Mammary epithelial cell (primary cell): ENCODE results near the gene ACO1.

Experiments used
- CTCF ChIP-seq, 2 donors: IDR thresholded peaks in 1 of 2; conservative IDR thresholded peaks in 1 of 2; 2 replicates each; pipeline ENCODE4 v1.5.1; 2011 to 2012; ENCODE audit warnings: inconsistent platforms in 2 of 2, low read length in 2 of 2, mild to moderate bottlenecking in 2 of 2, control low read depth in 1 of 2, low read depth in 1 of 2; ENCODE audit not compliant: insufficient read depth in 1 of 2; ENCODE audit errors: extremely low read depth in 1 of 2
- EZH2 ChIP-seq: IDR thresholded peaks from 2 replicates; pipeline ENCODE4 v1.6.1; 2012; ENCODE audit warnings: low read length, inconsistent platforms, borderline replicate concordance

- TF ChIP-seq CTCF (conservative IDR thresholded peaks at IDR 0.05 in 1 of 2, IDR thresholded peaks at IDR 0.05 in 1 of 2; ENCODE audit: extremely low read depth in 1 of 2, insufficient read depth in 1 of 2, low read depth in 1 of 2, low read length in 2 of 2) (no peak), EZH2 (no peak)
These were observed 46.8 kb downstream of the ACO1 start for GRCh38 chr9:32431196-32431595.
